Measurements from ENCODE around the gene APOE. TPM values are rescaled to one million over a fixed set of nuclear protein-coding genes. Genes with fewer than 3 reads are reported as not detected.

Gene APOE
- polyA plus RNA-seq, 1 experiment: 2.8 TPM

GRCh38 chr19:44872661-44873060, 32.9 kb upstream of the APOE start:
- ChIA-PET POLR2A (no interaction called here), CTCF (no interaction called here)
- H3K27me3 ChIP-seq (ENCODE audit: control insufficient read depth, insufficient read depth, low read length): no peaks in the 10 kb centered on the region
- TF ChIP-seq CTCF (IDR thresholded peaks at IDR 0.05; ENCODE audit: insufficient read depth, low read depth, low read length): no peak
- no peak overlapping the region for H3K4me3 ChIP-seq (ENCODE audit: low read depth, low read length)
- DNase-seq (ENCODE audit: low read depth): no peak
- peaks cover 44% of the 10 kb centered on the region for H3K36me3 ChIP-seq (ENCODE audit: control insufficient read depth, insufficient read depth, low read length)

GRCh38 chr19:44874317-44874716, 31.3 kb upstream of the APOE start:
- DNase-seq (ENCODE audit: low read depth): no peak
- ChIA-PET POLR2A (no interaction called here), CTCF (interaction anchor here (1.3 kb wide), 1 partner anchor 14 kb away, joined by 3 read pairs; no protein-coding TSS in a partner anchor)
- Histone ChIP-seq H3K4me3 (ENCODE audit: low read depth, low read length) (no peak overlapping the region), H3K27me3 (ENCODE audit: control insufficient read depth, insufficient read depth, low read length) (no peaks in the 10 kb centered on the region), H3K36me3 (ENCODE audit: control insufficient read depth, insufficient read depth, low read length) (peaks cover 48% of the 10 kb centered on the region)
- no peak for TF ChIP-seq CTCF (IDR thresholded peaks at IDR 0.05; ENCODE audit: insufficient read depth, low read depth, low read length)

GRCh38 chr19:44875666-44876451, 29.7 kb upstream of the APOE start:
- Histone ChIP-seq H3K27me3 (ENCODE audit: control insufficient read depth, insufficient read depth, low read length) (no peaks in the 10 kb centered on the region), H3K36me3 (ENCODE audit: control insufficient read depth, insufficient read depth, low read length) (peaks cover 51% of the 10 kb centered on the region), H3K4me3 (ENCODE audit: low read depth, low read length) (no peak overlapping the region)
- CTCF ChIA-PET: interaction anchor here (0.6 to 1.6 kb wide), 3 partner anchors 11 to 152 kb away, joined by 3 to 5 read pairs (median 3); no protein-coding TSS in a partner anchor
- TF ChIP-seq CTCF (IDR thresholded peaks at IDR 0.05; ENCODE audit: insufficient read depth, low read depth, low read length): no peak
- no peak for DNase-seq (ENCODE audit: low read depth)
- POLR2A ChIA-PET: no interaction called here

GRCh38 chr19:44876930-44877535, 28.6 kb upstream of the APOE start:
- ChIA-PET CTCF (interaction anchor here (1.6 kb wide), 1 partner anchor 153 kb away, joined by 3 read pairs; no protein-coding TSS in a partner anchor), POLR2A (interaction anchor here (0.6 kb wide), 1 partner anchor 1208 kb away, joined by 3 read pairs; no protein-coding TSS in a partner anchor)
- peaks cover 49% of the 10 kb centered on the region for H3K36me3 ChIP-seq (ENCODE audit: control insufficient read depth, insufficient read depth, low read length)

More at GRCh38 chr19:44876930-44877535, 28.6 kb upstream of the APOE start:
- no peak for TF ChIP-seq CTCF (IDR thresholded peaks at IDR 0.05; ENCODE audit: insufficient read depth, low read depth, low read length)
- H3K27me3 ChIP-seq (ENCODE audit: control insufficient read depth, insufficient read depth, low read length): no peaks in the 10 kb centered on the region
- H3K4me3 ChIP-seq (ENCODE audit: low read depth, low read length): no peak overlapping the region
- no peak for DNase-seq (ENCODE audit: low read depth)
